NCI-H1092 treated with DMSO at 0.1 percent for 48 hours (cell line): ENCODE results near the gene DNAJB5.
"Not testable (repeated sequence)": the region's sequence is repeated elsewhere in the genome, so short reads cannot be mapped to it uniquely, and the experiment has no call there.

Experiments
- DNase-seq: peaks from one replicate; lab custom pipeline; 2025; lab: John Stamatoyannopoulos, UW

The DNAJB5 gene

DNA sequence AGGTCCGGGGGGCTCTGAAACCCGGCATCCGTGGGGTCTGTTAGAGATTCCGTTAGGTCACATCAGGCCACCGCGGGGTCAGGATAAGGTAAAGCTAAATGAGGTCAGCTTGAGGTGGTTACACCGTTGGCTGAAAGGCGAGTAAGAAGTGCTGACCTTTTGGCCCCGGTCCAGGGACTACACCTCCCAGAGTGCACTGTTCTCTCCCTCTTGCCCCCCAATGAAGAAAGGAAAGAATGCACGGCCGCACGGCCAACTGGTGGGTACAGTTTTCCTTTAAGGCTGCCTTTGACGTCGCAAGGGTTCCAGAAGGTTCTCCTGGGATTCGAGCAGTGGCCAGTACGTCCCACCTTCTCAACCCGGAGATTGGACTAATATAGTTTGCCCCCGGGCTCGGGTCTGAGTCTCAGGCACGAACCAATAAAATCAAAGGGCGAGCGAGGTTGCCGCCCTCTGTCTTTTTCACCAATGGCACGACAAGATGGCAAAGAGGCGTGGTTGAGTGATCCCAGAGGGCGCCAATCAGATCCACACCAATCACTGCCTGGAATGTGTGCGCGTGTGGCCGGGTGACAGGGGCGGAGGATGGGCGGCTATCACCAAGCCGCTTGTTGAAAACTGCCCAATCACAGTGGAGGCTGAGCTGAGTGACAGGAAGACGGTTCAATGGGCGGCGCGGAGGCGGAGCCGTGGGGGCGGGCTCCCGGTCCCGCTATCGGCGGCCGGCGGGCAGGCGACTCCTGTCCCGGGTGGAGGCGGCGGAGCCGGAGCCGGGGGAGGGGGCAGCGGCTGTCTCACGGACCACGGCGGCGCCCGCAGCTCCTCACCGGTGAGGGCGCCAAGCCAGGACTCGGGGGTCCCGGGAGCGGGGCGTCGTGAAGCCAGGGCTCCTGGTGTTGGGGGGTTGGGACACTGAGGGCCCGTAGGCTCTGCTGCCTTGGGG is at the start of gene DNAJB5:
TSS of gene DNAJB5 (plus strand) at position 743 of the 943 bp plus-strand sequence. CDS start 886 bp downstream, outside the sequence.
- peak; percentile 100 for DNase-seq

DNA sequence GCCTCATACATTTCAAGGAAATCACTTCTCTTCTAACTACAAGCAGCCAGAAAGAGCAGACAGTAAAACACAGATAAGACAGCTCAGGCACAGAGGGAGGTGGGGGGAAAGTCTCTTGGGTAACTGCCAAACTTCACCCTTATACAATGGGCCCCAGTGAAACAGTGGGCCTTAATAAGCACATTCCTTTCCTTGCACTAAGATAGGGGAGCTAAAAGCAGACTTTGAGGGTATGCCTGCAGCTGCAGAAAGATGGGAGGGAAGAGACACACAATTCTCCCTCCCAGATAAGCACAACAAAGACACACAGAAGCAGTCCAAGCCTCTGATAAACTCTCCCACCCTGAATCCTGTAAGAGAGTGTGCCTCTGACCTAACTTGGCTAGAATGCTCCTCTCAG is 49.6 kb upstream of the DNAJB5 start:
- not testable (repeated sequence) for DNase-seq

GRCh38 chr9:34948451-34948850 is 41.1 kb upstream of the DNAJB5 start:
- no peak for DNase-seq

GRCh38 chr9:34954225-34954624 is 35.3 kb upstream of the DNAJB5 start:
- DNase-seq = no peak

DNA sequence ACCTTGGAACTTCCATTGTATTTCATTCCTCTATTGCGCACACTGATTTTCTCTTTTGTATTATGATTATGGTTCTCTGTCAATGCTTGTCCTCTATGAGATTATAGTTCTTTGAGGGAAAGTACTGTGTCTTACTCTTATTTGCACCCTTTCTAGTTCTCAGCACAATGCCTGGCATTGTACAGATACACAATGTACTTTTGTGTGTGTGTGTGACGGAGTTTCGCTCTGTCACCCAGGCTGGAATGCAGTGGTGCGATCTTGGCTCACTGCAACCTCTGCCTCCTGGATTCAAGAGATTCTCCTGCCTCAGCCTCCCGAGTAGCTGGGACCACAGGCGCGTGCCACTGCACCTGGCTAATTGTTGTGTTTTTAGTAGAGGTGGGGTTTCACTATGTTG is 33.5 kb upstream of the DNAJB5 start:
- not testable (repeated sequence) for DNase-seq

DNA sequence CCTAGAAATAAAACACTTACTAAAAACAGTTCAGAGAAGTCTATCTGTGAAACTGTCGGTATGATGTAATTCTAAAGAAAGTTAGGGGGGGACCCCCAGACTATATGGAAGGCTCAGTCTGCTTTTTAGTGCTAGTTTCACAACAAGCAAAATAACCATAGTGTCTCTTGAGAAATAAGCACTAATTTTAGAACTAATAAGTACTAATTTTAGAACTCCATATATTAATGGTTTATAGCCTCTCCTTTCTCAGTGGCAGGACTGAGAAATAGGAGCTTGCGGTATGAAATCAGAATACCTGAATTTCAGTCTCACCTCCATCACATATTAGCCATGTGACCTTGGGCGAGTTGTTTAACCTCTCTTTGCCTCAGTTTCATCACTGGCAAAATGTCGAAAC is 32.9 kb upstream of the DNAJB5 start:
- DNase-seq = no peak

DNA sequence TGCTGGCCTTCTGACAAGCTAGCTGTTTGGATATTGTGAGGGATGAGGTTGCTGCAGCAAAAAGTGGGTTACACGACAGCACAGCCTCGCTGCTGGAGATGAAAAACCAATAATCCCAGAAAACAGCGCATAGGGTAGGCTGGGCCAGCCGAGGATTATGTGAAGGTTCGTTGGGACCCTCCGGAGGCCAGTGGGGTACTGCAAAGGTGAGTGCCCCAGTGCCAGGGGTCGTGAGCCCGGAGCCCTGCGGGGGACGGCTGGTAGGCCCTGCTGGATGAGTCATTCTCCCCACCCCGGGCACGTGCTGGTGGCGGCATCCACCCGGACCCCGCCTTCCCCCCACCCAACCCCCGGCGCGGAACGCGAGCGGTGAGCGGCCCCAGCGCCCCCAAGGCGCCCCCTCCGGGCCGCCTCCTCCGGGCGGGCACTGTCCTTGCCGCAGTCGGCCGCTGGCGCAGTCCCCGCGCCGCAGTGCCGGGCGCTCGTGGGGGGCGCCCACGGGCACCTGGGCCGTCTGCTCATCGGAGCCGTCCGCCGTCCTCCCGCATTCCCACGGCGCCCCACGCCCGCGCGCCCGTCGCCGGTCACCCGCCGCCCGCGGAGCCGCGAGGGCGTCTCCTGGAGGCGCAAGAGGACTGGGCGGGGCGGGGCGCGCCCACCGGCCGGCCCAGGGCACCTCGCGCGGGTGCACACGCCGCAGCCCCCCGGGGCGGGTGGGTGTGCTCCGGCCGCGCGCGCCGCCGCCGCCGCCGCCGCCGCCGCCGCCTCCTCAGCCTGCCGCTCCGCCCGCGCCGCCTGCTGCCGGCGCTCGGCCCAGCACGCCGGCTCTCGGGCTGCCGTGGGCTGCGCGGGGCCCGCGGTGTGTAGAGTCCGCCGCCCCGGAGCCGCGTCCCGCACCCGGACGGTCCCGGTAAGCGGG is 31.8 kb upstream of the DNAJB5 start, which contains the start of gene PHF24:
TSS of gene PHF24 (plus strand) at position 794 of the 919 bp plus-strand sequence. CDS start 13,014 bp downstream, outside the sequence.
- peak; percentile 11 for DNase-seq

GRCh38 chr9:34958411-34958982 is 31.0 kb upstream of the DNAJB5 start:
- DNase-seq = no peak

DNA sequence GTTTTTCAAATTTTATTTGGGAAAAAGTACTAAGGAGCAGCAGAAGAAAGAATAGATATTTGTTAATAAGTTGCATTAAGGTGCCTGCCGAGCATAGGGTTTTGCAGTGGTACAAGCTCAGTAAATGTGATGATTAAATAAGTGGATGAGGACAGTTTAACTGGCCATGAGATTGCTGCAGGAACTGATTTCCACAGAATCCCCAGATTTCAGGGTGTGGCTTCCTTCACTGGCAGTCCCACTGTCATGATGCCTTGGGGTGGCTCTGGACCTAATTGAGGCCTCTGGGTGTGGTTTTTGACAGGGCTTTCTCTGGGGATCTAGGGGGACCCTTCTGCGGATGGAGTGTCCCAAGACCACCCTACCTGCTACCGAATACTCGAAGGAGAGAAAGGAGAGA is 30.1 kb upstream of the DNAJB5 start:
- no peak for DNase-seq

DNA sequence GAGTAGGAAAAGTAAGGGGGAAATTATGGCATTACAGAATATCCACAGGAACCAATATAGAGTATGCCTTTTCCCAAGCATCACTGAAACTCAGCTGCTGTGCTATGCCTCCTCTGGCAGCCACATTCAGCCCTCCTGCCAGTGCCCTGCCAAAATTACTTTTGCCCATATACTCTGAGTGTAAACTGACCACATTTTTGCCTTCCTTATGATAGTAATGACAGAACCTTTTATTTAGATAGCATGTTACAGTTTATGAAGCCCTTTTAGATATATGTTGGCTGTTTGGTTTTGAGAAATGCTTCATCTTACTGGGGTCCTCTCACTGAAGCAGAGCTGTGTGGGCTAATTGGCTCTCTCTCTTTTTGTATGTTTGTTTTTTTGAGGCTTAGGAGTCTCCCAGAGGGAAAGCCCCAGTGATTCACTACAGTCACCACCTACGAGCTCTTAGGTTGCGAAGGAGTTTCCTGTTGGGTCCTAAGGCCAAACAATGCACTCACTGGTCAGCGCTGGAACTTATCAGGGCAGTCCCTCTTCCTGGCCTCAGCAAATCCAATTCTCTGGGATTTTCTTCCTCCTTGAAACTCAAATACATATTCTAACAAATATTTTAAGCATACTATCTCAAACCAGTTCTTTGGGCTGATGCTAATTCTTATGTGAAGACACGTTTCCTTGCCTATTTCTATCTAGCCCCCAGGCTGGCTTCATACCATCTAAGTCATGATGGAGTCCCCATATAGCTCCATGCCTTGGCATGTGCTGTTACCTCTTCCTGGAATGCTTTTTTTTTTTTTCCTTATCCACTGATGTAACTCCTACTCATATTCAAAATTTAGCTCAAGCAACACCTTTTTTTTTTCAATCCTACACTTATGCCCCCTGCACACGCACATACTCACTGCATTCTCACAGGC is 27.7 kb upstream of the DNAJB5 start:
- no peak for DNase-seq

DNA sequence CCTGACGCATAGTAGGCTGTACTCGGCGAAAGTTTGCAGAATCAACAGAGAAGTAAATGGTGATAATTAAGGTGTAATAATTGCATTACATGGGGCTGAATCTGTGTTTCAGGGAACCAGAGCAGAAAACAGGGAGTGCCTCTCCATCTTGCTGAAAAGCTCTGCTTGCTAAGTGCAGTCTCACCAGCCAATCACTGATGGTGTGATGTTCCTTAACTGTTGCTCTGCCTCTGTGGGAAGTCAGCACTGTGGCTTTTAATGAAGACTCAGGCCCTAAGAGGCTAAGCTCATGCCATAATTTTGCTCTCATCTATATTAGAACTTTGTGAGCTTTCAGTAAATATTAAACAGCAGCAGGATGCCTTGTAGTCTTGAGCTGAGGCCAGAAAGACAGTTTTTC is 27.0 kb upstream of the DNAJB5 start:
- no peak for DNase-seq

GRCh38 chr9:34963552-34963951 is 26.0 kb upstream of the DNAJB5 start:
- no peak for DNase-seq

DNA sequence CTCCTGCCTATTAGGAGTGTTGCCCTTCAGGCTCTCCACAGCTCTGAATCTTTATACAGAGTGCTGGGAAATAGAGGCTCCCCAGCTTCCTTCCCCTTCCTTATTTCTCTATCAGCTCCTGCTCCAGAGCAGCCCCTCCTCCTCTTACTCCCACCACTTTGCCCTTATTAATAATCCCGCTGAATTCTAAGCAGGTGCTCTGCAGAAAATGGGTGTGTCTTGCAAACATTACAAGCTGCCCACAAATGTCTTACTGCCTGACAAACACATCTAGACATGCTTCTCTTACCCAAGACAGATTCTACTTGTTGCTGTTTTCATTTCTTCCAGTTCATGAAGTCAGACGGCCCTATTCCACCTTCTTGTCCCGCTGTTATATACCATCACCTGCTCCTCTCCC is 25.1 kb upstream of the DNAJB5 start:
- DNase-seq = no peak

- DNase-seq = no peak
These were observed 18.3 kb upstream of the DNAJB5 start for GRCh38 chr9:34971146-34971811.

DNA sequence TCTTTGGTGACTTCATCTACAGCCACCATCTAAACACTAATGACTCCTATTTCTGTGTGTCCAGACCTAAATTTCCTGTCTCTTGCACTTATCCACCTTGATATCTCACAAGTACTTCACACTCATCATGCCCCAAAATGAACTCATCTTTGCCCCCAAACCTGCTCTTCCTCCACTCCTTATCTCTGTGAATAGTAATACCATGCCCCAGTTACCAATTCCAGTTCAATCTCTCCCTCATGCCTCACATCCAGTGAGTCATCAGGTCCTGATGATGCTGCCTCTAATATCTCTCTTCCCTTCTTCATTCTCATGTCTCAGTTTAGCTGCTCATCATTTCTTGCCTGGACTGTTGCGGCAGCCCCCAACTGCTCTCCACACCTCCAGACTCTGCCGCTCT is 14.9 kb upstream of the DNAJB5 start:
- no peak for DNase-seq

DNA sequence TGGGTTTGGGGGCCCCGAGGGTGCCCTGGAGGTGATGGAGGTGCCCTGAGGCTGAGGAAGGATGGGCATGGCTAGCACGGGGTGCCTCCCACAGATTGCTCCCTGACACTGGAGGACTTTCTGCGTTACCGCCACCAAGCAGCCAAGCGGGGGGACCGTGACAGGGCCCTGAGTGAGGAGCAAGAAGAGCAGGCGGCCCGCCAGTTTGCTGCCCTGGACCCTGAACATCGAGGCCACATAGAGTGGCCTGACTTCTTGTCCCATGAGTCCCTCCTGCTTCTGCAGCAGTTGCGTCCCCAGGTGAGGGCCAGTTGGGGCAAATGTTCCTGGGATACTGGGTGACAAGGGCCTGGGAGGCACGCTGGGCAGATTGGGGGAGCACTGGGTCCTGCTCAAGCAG is 13.1 kb upstream of the DNAJB5 start:
- no peak for DNase-seq

DNA sequence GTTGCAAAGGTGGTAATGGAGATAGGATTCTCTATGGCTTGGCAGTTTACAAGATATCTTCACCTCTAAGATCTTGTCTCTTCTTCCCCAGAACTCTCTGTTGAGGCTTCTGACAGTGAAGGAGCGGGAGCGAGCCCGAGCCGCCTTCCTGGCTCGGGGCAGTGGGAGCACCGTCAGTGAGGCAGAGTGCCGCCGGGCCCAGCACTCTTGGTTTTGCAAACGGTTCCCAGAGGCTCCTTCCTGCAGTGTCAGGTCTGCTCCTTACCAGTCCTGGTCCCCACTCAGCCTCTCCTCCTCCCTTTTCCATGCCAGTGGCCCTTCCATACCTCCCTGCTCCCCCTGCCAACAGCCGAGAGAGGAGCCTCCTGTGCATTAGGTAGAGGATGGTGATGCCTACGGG is 12.6 kb upstream of the DNAJB5 start:
- DNase-seq = no peak

GRCh38 chr9:34980181-34980761 is 9.3 kb upstream of the DNAJB5 start:
- DNase-seq = no peak

- no peak for DNase-seq
These were observed 7.2 kb upstream of the DNAJB5 start for GRCh38 chr9:34982361-34982760.

DNA sequence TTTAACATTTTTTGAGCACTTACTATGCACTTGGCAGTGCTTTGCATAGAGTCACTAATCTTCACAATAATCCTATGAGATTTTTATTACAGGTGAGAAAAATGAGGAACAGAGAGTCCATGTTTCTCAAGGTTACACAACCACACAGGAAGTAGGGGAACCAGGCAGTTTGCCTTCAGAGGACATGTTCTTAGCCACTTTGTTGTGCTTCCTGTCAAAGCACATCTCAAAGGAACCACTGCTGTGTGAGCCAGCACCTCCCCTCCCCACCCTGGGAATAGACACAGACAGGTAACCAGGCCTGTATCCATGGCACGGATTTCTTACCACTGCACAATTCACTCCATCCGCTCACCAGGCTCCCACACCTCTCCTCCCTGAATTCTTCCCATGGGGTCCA is 6.3 kb upstream of the DNAJB5 start:
- no peak for DNase-seq
